Measurements from ENCODE around the gene ATP5F1A. TPM values are rescaled to one million over a fixed set of nuclear protein-coding genes. Genes with fewer than 3 reads are reported as not detected.
"Not testable (repeated sequence)": the region's sequence is repeated elsewhere in the genome, so short reads cannot be mapped to it uniquely, and the experiment has no call there.

Gene ATP5F1A
- total RNA-seq, 1 experiment from 2014 or later = 298 TPM

GRCh38 chr18:46133534-46133933 is 35.4 kb upstream of the ATP5F1A start:
- CTCF ChIA-PET = no interaction called here
- Histone ChIP-seq H3K27me3 (ENCODE audit: control insufficient read depth, insufficient read depth, low read length) (no peaks in the 10 kb centered on the region), H3K27ac (ENCODE audit: low read length) (no peak overlapping the region), H3K4me3 (ENCODE audit: low read depth in 2 of 2, low read length in 2 of 2) (no peak overlapping the region), H3K4me1 (ENCODE audit: control insufficient read depth, insufficient read depth, low read length) (no peaks in the 10 kb centered on the region), H3K36me3 (ENCODE audit: control insufficient read depth, insufficient read depth, low read length) (peaks cover 4% of the 10 kb centered on the region; the same call in 1 of the 2 replicates), H3K9me3 (ENCODE audit: control insufficient read depth, insufficient read depth, low read depth, low read length) (no peaks in the 10 kb centered on the region)
- intact Hi-C loops (cut with micrococcal nuclease; ENCODE audit: unreplicated experiment) = no loop called here
- POLR2A ChIA-PET = no interaction called here
- TF ChIP-seq POLR2AphosphoS5 (IDR thresholded peaks at IDR 0.05; ENCODE audit: low read depth, low read length) (no peak), CTCF (IDR thresholded peaks at IDR 0.05) (no peak), TCF7L2 (IDR thresholded peaks at IDR 0.05; ENCODE audit: low read depth, low read length) (no peak), SIN3A (IDR thresholded peaks at IDR 0.05; ENCODE audit: borderline replicate concordance, insufficient read depth, low read depth, low read length) (no peak), REST (IDR thresholded peaks at IDR 0.05; ENCODE audit: insufficient read depth in 1 of 2, low read depth in 2 of 2, low read length in 1 of 2) (no peak)
- in situ Hi-C loops (cut with HindIII; ENCODE audit: low pct_unique_long_range_greater_than_20kb, low sequenced_read_pairs) = no loop called here
- ATAC-seq = no peak
- DNase-seq (ENCODE audit: low read depth, low spot score) = no peak
- BruUV-seq (replicated peaks) = no TSS peak

GRCh38 chr18:46130549-46130948 is 32.5 kb upstream of the ATP5F1A start:
- H3K4me3 ChIP-seq (ENCODE audit: low read depth in 2 of 2, low read length in 2 of 2); intact Hi-C loops (cut with micrococcal nuclease; ENCODE audit: unreplicated experiment); ATAC-seq; H3K27me3 ChIP-seq (ENCODE audit: control insufficient read depth, insufficient read depth, low read length); POLR2A ChIA-PET; CTCF ChIA-PET; BruUV-seq (replicated peaks); in situ Hi-C loops (cut with HindIII; ENCODE audit: low pct_unique_long_range_greater_than_20kb, low sequenced_read_pairs); H3K4me1 ChIP-seq (ENCODE audit: control insufficient read depth, insufficient read depth, low read length); H3K9me3 ChIP-seq (ENCODE audit: control insufficient read depth, insufficient read depth, low read depth, low read length); DNase-seq (ENCODE audit: low read depth, low spot score); H3K36me3 ChIP-seq (ENCODE audit: control insufficient read depth, insufficient read depth, low read length); H3K27ac ChIP-seq (ENCODE audit: low read length): not testable (repeated sequence)

- intact Hi-C loops (cut with micrococcal nuclease; ENCODE audit: unreplicated experiment) (no loop called here), in situ Hi-C loops (cut with HindIII; ENCODE audit: low pct_unique_long_range_greater_than_20kb, low sequenced_read_pairs) (no loop called here)
- H3K36me3 ChIP-seq (ENCODE audit: control insufficient read depth, insufficient read depth, low read length) = peaks cover 4% of the 10 kb centered on the region; the same call in 1 of the 2 replicates
- POLR2A ChIA-PET = no interaction called here
- no TSS peak for BruUV-seq (replicated peaks)
- TF ChIP-seq POLR2AphosphoS5 (IDR thresholded peaks at IDR 0.05; ENCODE audit: low read depth, low read length) (no peak), SIN3A (IDR thresholded peaks at IDR 0.05; ENCODE audit: borderline replicate concordance, insufficient read depth, low read depth, low read length) (no peak), REST (IDR thresholded peaks at IDR 0.05; ENCODE audit: insufficient read depth in 1 of 2, low read depth in 2 of 2, low read length in 1 of 2) (no peak), CTCF (IDR thresholded peaks at IDR 0.05) (no peak), TCF7L2 (IDR thresholded peaks at IDR 0.05; ENCODE audit: low read depth, low read length) (no peak)
- no peak overlapping the region for H3K4me3 ChIP-seq (ENCODE audit: low read depth in 2 of 2, low read length in 2 of 2)
- no peak for DNase-seq (ENCODE audit: low read depth, low spot score)
- no peaks in the 10 kb centered on the region for H3K9me3 ChIP-seq (ENCODE audit: control insufficient read depth, insufficient read depth, low read depth, low read length)
- no peak for ATAC-seq
- CTCF ChIA-PET = no interaction called here
- H3K27me3 ChIP-seq (ENCODE audit: control insufficient read depth, insufficient read depth, low read length) = no peaks in the 10 kb centered on the region
- no peaks in the 10 kb centered on the region for H3K4me1 ChIP-seq (ENCODE audit: control insufficient read depth, insufficient read depth, low read length)
- H3K27ac ChIP-seq (ENCODE audit: low read length) = no peak overlapping the region
These were observed 32.0 kb upstream of the ATP5F1A start for GRCh38 chr18:46130061-46130460.

GRCh38 chr18:46126625-46127024 is 28.5 kb upstream of the ATP5F1A start:
- DNase-seq (ENCODE audit: low read depth, low spot score); H3K4me1 ChIP-seq (ENCODE audit: control insufficient read depth, insufficient read depth, low read length); CTCF ChIA-PET; in situ Hi-C loops (cut with HindIII; ENCODE audit: low pct_unique_long_range_greater_than_20kb, low sequenced_read_pairs); intact Hi-C loops (cut with micrococcal nuclease; ENCODE audit: unreplicated experiment); ATAC-seq; POLR2A ChIA-PET; H3K36me3 ChIP-seq (ENCODE audit: control insufficient read depth, insufficient read depth, low read length); H3K9me3 ChIP-seq (ENCODE audit: control insufficient read depth, insufficient read depth, low read depth, low read length); H3K27me3 ChIP-seq (ENCODE audit: control insufficient read depth, insufficient read depth, low read length); BruUV-seq (replicated peaks); H3K27ac ChIP-seq (ENCODE audit: low read length); H3K4me3 ChIP-seq (ENCODE audit: low read depth in 2 of 2, low read length in 2 of 2): not testable (repeated sequence)

Data from Panc1 (cell line).